MM.1S (cell line): ENCODE results near the gene KCNC3.

Experiments
- DNase-seq: peaks from one replicate; pipeline ENCODE4 v3.0.0-alpha.2; 2015
- H2AFZ ChIP-seq: fragments of 300-600 bp; sonication (generic); 2 replicates; pipeline ENCODE4 v1.6.0; 2016; ENCODE audit warnings: antibody characterized with exemption, low read length
- H3F3A ChIP-seq: fragments of 300-600 bp; sonication (generic); 2 replicates; pipeline ENCODE4 v1.6.1; 2016; ENCODE audit warnings: mild to moderate bottlenecking, antibody characterized with exemption, low read length, moderate library complexity, mixed read lengths; ENCODE audit not compliant: insufficient read depth
- H3K27ac ChIP-seq: fragments of 300-600 bp; sonication (generic); 2 replicates; pipeline ENCODE4 v1.5.1; 2016; ENCODE audit warnings: mild to moderate bottlenecking, low read length
- H3K27me3 ChIP-seq: fragments of 300-600 bp; sonication (generic); replicated peaks from 2 replicates; pipeline ENCODE4 v1.6.0; 2016; ENCODE audit warnings: low read length; ENCODE audit not compliant: insufficient read depth
- H3K36me3 ChIP-seq: fragments of 300-600 bp; sonication (generic); replicated peaks from 2 replicates; pipeline ENCODE4 v1.6.1; 2016; ENCODE audit warnings: mild to moderate bottlenecking, low read length, mixed read lengths; ENCODE audit not compliant: insufficient read depth
- H3K4me1 ChIP-seq: fragments of 300-600 bp; sonication (generic); 2 replicates; pipeline ENCODE4 v1.6.1; 2016; ENCODE audit warnings: low read length, mixed read lengths
- H3K4me2 ChIP-seq: fragments of 300-600 bp; sonication (generic); 2 replicates; pipeline ENCODE4 v1.6.0; 2016; ENCODE audit warnings: low read depth, low read length
- H3K4me3 ChIP-seq: fragments of 300-600 bp; sonication (generic); 2 replicates; pipeline ENCODE4 v1.5.1; 2016; ENCODE audit warnings: low read length, mixed read lengths
- H3K79me2 ChIP-seq: fragments of 300-600 bp; sonication (generic); 2 replicates; pipeline ENCODE4 v1.6.1; 2016; ENCODE audit warnings: mixed run types, low read length, mixed read lengths
- H3K9ac ChIP-seq: fragments of 300-600 bp; sonication (generic); 2 replicates; pipeline ENCODE4 v1.6.1; 2016; ENCODE audit warnings: low read length, mixed read lengths
- H3K9me2 ChIP-seq: fragments of 300-600 bp; sonication (generic); replicated peaks from 2 replicates; pipeline ENCODE4 v1.6.1; 2016; ENCODE audit warnings: mild to moderate bottlenecking, low read length, mixed read lengths; ENCODE audit not compliant: insufficient read depth
- H3K9me3 ChIP-seq: fragments of 300-600 bp; sonication (generic); replicated peaks from 2 replicates; pipeline ENCODE4 v1.6.1; 2016; ENCODE audit warnings: mild to moderate bottlenecking, low read length, mixed read lengths; ENCODE audit not compliant: insufficient read depth
- H4K20me1 ChIP-seq: fragments of 300-600 bp; sonication (generic); 2 replicates; pipeline ENCODE4 v1.6.1; 2016; ENCODE audit warnings: mild to moderate bottlenecking, low read length, moderate library complexity, mixed read lengths; ENCODE audit not compliant: insufficient read depth
- EZH2 ChIP-seq: fragments of 300-600 bp; sonication (generic); optimal IDR thresholded peaks from 2 replicates; pipeline ENCODE3; 2017; ENCODE audit warnings: low read depth, mild to moderate bottlenecking, antibody characterized with exemption, low read length, mixed read lengths
- EZH2phosphoT487 ChIP-seq: fragments of 300-600 bp; sonication (generic); IDR thresholded peaks from 2 replicates; pipeline ENCODE4 v1.6.1; 2018; ENCODE audit warnings: antibody characterized with exemption, low read length
- TF ChIP-seq, protein P1 (sequence below): fragments of 300-600 bp; sonication (generic); IDR thresholded peaks from 2 replicates; pipeline ENCODE4 v1.5.1; 2016; ENCODE audit warnings: antibody characterized with exemption, low read length, mixed read lengths

The KCNC3 gene

GRCh38 chr19:50327461-50328223, 1.5 kb downstream of the KCNC3 start:
- no peaks in the 10 kb centered on the region for H3K36me3 ChIP-seq
- H3K9me2 ChIP-seq, result no peaks in the 10 kb centered on the region
- no peaks in the 10 kb centered on the region for H3F3A ChIP-seq
- H2AFZ ChIP-seq, result no peak overlapping the region
- no peak for DNase-seq
- no peaks in the 10 kb centered on the region for H4K20me1 ChIP-seq
- peaks cover 56% of the 10 kb centered on the region for H3K27me3 ChIP-seq
- no peaks in the 10 kb centered on the region for H3K79me2 ChIP-seq
- H3K4me2 ChIP-seq, result no peak overlapping the region
- no peaks in the 10 kb centered on the region for H3K9me3 ChIP-seq
- no peaks in the 10 kb centered on the region for H3K4me1 ChIP-seq
- no peak overlapping the region for H3K4me3 ChIP-seq
- TF ChIP-seq, protein P1, sequence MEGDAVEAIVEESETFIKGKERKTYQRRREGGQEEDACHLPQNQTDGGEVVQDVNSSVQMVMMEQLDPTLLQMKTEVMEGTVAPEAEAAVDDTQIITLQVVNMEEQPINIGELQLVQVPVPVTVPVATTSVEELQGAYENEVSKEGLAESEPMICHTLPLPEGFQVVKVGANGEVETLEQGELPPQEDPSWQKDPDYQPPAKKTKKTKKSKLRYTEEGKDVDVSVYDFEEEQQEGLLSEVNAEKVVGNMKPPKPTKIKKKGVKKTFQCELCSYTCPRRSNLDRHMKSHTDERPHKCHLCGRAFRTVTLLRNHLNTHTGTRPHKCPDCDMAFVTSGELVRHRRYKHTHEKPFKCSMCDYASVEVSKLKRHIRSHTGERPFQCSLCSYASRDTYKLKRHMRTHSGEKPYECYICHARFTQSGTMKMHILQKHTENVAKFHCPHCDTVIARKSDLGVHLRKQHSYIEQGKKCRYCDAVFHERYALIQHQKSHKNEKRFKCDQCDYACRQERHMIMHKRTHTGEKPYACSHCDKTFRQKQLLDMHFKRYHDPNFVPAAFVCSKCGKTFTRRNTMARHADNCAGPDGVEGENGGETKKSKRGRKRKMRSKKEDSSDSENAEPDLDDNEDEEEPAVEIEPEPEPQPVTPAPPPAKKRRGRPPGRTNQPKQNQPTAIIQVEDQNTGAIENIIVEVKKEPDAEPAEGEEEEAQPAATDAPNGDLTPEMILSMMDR, result no peak
- no peak for TF ChIP-seq EZH2
- no peak for TF ChIP-seq EZH2phosphoT487
- no peak overlapping the region for H3K9ac ChIP-seq
- no peak overlapping the region for H3K27ac ChIP-seq

- Histone ChIP-seq H3K4me1 (no peaks in the 10 kb centered on the region), H3K4me3 (no peak overlapping the region), H3F3A (no peaks in the 10 kb centered on the region), H3K4me2 (no peak overlapping the region), H3K36me3 (no peaks in the 10 kb centered on the region), H3K27ac (no peak overlapping the region), H3K9me2 (no peaks in the 10 kb centered on the region), H3K9me3 (no peaks in the 10 kb centered on the region), H3K9ac (no peak overlapping the region), H3K79me2 (no peaks in the 10 kb centered on the region), H4K20me1 (no peaks in the 10 kb centered on the region), H3K27me3 (peaks cover 56% of the 10 kb centered on the region), H2AFZ (no peak overlapping the region)
- no peak for DNase-seq
- TF ChIP-seq EZH2phosphoT487 (no peak), EZH2 (no peak)
- TF ChIP-seq, protein P1, result no peak
These were observed 2.2 kb downstream of the KCNC3 start for GRCh38 chr19:50327013-50327412.

DNA sequence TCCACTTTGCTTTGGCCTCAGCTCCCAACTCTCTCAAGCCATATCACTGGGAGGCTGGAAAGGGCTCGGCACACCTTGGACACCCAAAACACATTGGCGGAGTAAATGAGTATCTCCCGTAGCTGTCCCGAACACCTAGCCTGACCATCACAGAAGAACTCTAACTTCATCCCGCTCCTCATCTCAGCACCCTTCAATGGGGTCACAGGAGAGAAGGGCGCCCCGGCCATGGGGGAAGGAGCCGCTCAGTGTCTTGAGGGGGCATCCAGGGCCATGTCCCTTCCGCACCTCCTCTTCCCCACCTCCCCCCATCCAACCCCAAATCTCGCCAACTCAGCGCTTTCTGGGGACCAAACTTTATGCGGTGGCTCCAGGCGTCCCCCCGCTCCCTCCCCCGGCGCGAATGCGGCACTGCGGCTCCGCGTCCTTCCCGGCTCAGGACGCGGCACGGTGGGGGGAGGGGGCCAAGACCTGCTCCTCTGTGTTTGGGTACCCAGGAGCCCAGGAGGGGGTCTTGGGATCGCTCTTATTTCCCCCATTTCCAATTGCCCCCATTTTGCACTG, 3.0 kb downstream of the KCNC3 start:
- no peak overlapping the region for H3K9ac ChIP-seq
- H3K4me3 ChIP-seq, result no peak overlapping the region
- no peaks in the 10 kb centered on the region for H3K36me3 ChIP-seq
- no peak overlapping the region for H2AFZ ChIP-seq
- H3K4me2 ChIP-seq, result no peak overlapping the region
- H3K79me2 ChIP-seq, result no peaks in the 10 kb centered on the region
- no peak for DNase-seq
- no peaks in the 10 kb centered on the region for H3F3A ChIP-seq
- H3K9me2 ChIP-seq, result no peaks in the 10 kb centered on the region
- no peak for TF ChIP-seq EZH2phosphoT487
- TF ChIP-seq EZH2, result no peak
- TF ChIP-seq, protein P1, result no peak
- H3K9me3 ChIP-seq, result no peaks in the 10 kb centered on the region
- no peaks in the 10 kb centered on the region for H4K20me1 ChIP-seq
- no peaks in the 10 kb centered on the region for H3K4me1 ChIP-seq
- peaks cover 53% of the 10 kb centered on the region for H3K27me3 ChIP-seq
- H3K27ac ChIP-seq, result no peak overlapping the region
